ENCODE measurements around the gene WDR81.

WDR81 gene

GRCh38 chr17:1776328-1776727, 51.8 kb downstream of the WDR81 start:
- TF ChIP-seq CTCF (IDR thresholded peaks at IDR 0.05; ENCODE audit: control insufficient read depth, insufficient read depth, low read depth, low read length, missing control alignments): no peak
- DNase-seq (ENCODE audit: low read depth): no peak
- no peak overlapping the region for H3K4me3 ChIP-seq (ENCODE audit: control insufficient read depth, low read depth, low read length)

GRCh38 chr17:1776857-1777256, 52.4 kb downstream of the WDR81 start:
- no peak overlapping the region for H3K4me3 ChIP-seq (ENCODE audit: control insufficient read depth, low read depth, low read length)
- TF ChIP-seq CTCF (IDR thresholded peaks at IDR 0.05; ENCODE audit: control insufficient read depth, insufficient read depth, low read depth, low read length, missing control alignments): no peak
- DNase-seq (ENCODE audit: low read depth): no peak

GRCh38 chr17:1779571-1780131, 55.1 kb downstream of the WDR81 start:
- TF ChIP-seq CTCF (IDR thresholded peaks at IDR 0.05; ENCODE audit: control insufficient read depth, insufficient read depth, low read depth, low read length, missing control alignments): no peak
- DNase-seq (ENCODE audit: low read depth): peak; percentile 88

GRCh38 chr17:1782171-1782567, 57.7 kb downstream of the WDR81 start:
- DNase-seq (ENCODE audit: low read depth): no peak
- H3K4me3 ChIP-seq (ENCODE audit: control insufficient read depth, low read depth, low read length): no peak overlapping the region
- TF ChIP-seq CTCF (IDR thresholded peaks at IDR 0.05; ENCODE audit: control insufficient read depth, insufficient read depth, low read depth, low read length, missing control alignments): no peak

More at GRCh38 chr17:1779571-1780131, 55.1 kb downstream of the WDR81 start:
- no peak overlapping the region for H3K4me3 ChIP-seq (ENCODE audit: control insufficient read depth, low read depth, low read length)

GRCh38 chr17:1783271-1783670, 58.8 kb downstream of the WDR81 start:
- H3K4me3 ChIP-seq (ENCODE audit: control insufficient read depth, low read depth, low read length): no peak overlapping the region
- no peak for DNase-seq (ENCODE audit: low read depth)
- TF ChIP-seq CTCF (IDR thresholded peaks at IDR 0.05; ENCODE audit: control insufficient read depth, insufficient read depth, low read depth, low read length, missing control alignments): no peak

- TF ChIP-seq CTCF (IDR thresholded peaks at IDR 0.05; ENCODE audit: control insufficient read depth, insufficient read depth, low read depth, low read length, missing control alignments): peak; percentile 78
- no peak overlapping the region for H3K4me3 ChIP-seq (ENCODE audit: control insufficient read depth, low read depth, low read length)
- peak; percentile 70 for DNase-seq (ENCODE audit: low read depth)
These were observed 59.5 kb downstream of the WDR81 start for GRCh38 chr17:1783834-1784611.
